ENCODE data around the gene GATAD2B. TPM values are rescaled to one million over a fixed set of nuclear protein-coding genes. Genes with fewer than 3 reads are reported as not detected.

GATAD2B gene
- 10 to 100 TPM in 3 of 4 donors, 1 to 10 TPM in 1; 9.7 to 16.6 (median 12.0) TPM for total RNA-seq

- DNase-seq = peak; percentile 97
- intact Hi-C loops (cut with DNase I) = no loop called here
- Histone ChIP-seq H3K4me1 (peaks cover 26 to 53% (median 30%) of the 10 kb centered on the region in 3 donors), H3K4me3 (peak within 1 kb of the TSS; percentile 65 to 95 (median 84)), H3K36me3 (no peaks in the 10 kb centered on the region), H3K27me3 (no peaks in the 10 kb centered on the region), H3K27ac (peak within 1 kb of the TSS; percentile 86 to 97 (median 91)), H3K9me3 (no peaks in the 10 kb centered on the region)
- 0 to 2% methylated on average over 32 to 35 of the region's 53 CpGs for WGBS, 2 donors
- TF ChIP-seq CTCF (IDR thresholded peaks at IDR 0.05) = peak in 1 of 6 experiments; percentile 5
- peak in 2 of 4 donors; percentile 15 to 64 for TF ChIP-seq POLR2A (IDR thresholded peaks at IDR 0.05)
Measured at GRCh38 chr1:153922972-153923925, at the start of gene GATAD2B. GATAD2B (minus strand) TSS chr1:153922972; CDS start chr1:153828347, 94,625 bp downstream.

GRCh38 chr1:153970346-153970745 lies 47.6 kb upstream of the GATAD2B start:
- Histone ChIP-seq H3K9me3 (no peaks in the 10 kb centered on the region), H3K27me3 (no peaks in the 10 kb centered on the region), H3K4me1 (peaks cover 11 to 33% (median 19%) of the 10 kb centered on the region in 3 donors), H3K27ac (no peak overlapping the region), H3K4me3 (no peak overlapping the region), H3K36me3 (peaks cover 8 to 30% (median 11%) of the 10 kb centered on the region in 3 donors)
- intact Hi-C loops (cut with DNase I) = no loop called here
- TF ChIP-seq POLR2A (IDR thresholded peaks at IDR 0.05) (no peak), CTCF (IDR thresholded peaks at IDR 0.05) (no peak)
- WGBS, 2 donors = 84 to 87% methylated on average over 2 of the region's 2 CpGs
- DNase-seq = no peak

GRCh38 chr1:153968972-153969371 lies 46.2 kb upstream of the GATAD2B start:
- peaks cover 11 to 45% (median 26%) of the 10 kb centered on the region in 3 donors for H3K4me1 ChIP-seq
- H3K4me3 ChIP-seq = peak overlapping the region in 2 of 4 donors; percentile 56 to 77
- peak overlapping the region in 2 of 4 donors; percentile 92 to 93 for H3K27ac ChIP-seq
- no peaks in the 10 kb centered on the region for H3K27me3 ChIP-seq
- no peak for DNase-seq
- no peaks in the 10 kb centered on the region for H3K9me3 ChIP-seq
- intact Hi-C loops (cut with DNase I) = no loop called here
- TF ChIP-seq POLR2A (IDR thresholded peaks at IDR 0.05) (no peak), CTCF (IDR thresholded peaks at IDR 0.05) (no peak)
- 100% methylated on average over 1 of the region's 2 CpGs; no CpG with 5 or more reads in 1 of the 2 donors for WGBS, 2 donors
- H3K36me3 ChIP-seq = peaks cover 0 to 17% (median 3%) of the 10 kb centered on the region in 3 donors

DNA sequence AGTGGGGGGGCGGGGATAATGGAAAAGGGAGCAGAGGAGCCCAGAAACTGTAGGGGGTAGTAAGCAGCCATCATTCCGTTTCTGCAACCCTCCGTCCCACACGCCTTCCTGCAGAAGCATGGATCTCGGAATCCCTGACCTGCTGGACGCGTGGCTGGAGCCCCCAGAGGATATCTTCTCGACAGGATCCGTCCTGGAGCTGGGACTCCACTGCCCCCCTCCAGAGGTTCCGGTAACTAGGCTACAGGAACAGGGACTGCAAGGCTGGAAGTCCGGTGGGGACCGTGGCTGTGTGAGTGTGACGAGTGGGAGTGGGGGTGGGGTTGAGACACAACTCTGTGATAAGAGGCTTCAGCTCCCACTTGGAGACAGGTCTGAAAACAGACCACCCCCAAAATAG lies 45.6 kb upstream of the GATAD2B start:
- peak overlapping the region; percentile 53 to 77 (median 60) for H3K4me3 ChIP-seq
- no peak for DNase-seq
- peaks cover 11 to 49% (median 26%) of the 10 kb centered on the region in 3 donors for H3K4me1 ChIP-seq
- intact Hi-C loops (cut with DNase I) = no loop called here
- H3K27ac ChIP-seq = peak overlapping the region; percentile 92 to 93 (median 92)
- no peaks in the 10 kb centered on the region for H3K27me3 ChIP-seq
- 22 to 44% methylated on average over 7 to 9 of the region's 13 CpGs for WGBS, 2 donors
- no peaks in the 10 kb centered on the region for H3K9me3 ChIP-seq
- no peak for TF ChIP-seq CTCF (IDR thresholded peaks at IDR 0.05)
- peaks cover 0 to 11% (median 0%) of the 10 kb centered on the region in 3 donors for H3K36me3 ChIP-seq

- Histone ChIP-seq H3K27ac (peak overlapping the region; percentile 92 to 93 (median 92)), H3K27me3 (no peaks in the 10 kb centered on the region), H3K4me1 (peaks cover 11 to 50% (median 26%) of the 10 kb centered on the region in 3 donors), H3K4me3 (peak overlapping the region; percentile 53 to 77 (median 60)), H3K36me3 (peaks cover 0 to 7% (median 0%) of the 10 kb centered on the region in 3 donors), H3K9me3 (no peaks in the 10 kb centered on the region)
- intact Hi-C loops (cut with DNase I) = no loop called here
- WGBS, 2 donors = 0 to 6% methylated on average over 8 of the region's 8 CpGs
- TF ChIP-seq CTCF (IDR thresholded peaks at IDR 0.05) (no peak), POLR2A (IDR thresholded peaks at IDR 0.05) (no peak)
- DNase-seq = no peak
Measured at GRCh38 chr1:153968000-153968363, 45.2 kb upstream of the GATAD2B start.

Measured in esophagus squamous epithelium (tissue), 5 donors.